GM21447 (cell line): ENCODE measurements around the gene TFAP2A.

Source experiments
- ATAC-seq: cut with Tn5 transposase; IDR thresholded peaks from one replicate; pipeline ENCODE4 v1.9.1; 2021; ENCODE audit not compliant: unreplicated experiment

The TFAP2A gene

DNA sequence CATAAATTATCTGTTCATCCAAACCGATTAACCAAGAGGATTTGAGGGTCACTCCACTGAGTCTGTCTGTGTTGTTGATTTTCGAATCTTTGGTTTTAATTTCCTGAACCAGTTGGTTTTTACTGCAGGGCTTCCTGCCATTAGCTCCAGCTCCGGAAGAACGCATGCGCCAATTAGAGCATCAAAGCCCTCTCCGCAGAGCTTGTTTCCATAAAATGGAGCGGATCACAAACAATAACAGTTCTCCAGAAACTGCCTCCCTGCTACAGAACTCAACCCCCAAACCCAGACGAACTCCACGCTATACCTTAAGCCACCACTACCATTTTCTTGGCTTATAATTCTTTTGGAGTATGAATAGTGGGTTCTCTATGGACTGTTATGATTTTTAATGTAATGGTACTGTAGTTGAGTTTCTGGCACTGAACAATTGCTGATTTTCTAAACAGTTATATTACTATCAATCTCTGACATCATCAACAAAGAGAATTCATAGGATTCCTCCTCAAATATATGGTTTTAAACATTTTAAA lies 13.8 kb downstream of the TFAP2A start:
- ATAC-seq: no peak

DNA sequence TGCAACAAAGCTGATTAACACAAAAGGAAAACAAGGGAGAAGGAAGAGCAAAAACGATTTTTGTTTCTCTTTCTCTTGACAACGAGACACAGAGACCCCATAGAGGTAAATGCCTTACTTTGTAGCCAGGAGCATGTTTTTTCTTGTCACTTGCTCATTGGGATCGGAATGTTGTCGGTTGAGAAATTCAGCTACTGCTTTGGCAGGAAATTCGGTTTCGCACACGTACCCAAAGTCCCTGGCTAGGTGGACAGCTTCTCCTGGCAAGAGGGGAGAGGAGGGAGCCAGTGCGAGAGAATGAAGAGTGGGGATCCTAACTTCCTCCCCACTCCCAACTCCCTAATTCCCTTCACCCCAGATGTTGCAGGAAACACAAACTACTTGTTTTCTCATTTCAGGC lies 14.5 kb downstream of the TFAP2A start:
- no peak for ATAC-seq

- no peak for ATAC-seq
These were observed 15.4 kb downstream of the TFAP2A start for GRCh38 chr6:10399451-10399850.

- ATAC-seq: no peak
These were observed 16.2 kb downstream of the TFAP2A start for GRCh38 chr6:10398446-10399218.

DNA sequence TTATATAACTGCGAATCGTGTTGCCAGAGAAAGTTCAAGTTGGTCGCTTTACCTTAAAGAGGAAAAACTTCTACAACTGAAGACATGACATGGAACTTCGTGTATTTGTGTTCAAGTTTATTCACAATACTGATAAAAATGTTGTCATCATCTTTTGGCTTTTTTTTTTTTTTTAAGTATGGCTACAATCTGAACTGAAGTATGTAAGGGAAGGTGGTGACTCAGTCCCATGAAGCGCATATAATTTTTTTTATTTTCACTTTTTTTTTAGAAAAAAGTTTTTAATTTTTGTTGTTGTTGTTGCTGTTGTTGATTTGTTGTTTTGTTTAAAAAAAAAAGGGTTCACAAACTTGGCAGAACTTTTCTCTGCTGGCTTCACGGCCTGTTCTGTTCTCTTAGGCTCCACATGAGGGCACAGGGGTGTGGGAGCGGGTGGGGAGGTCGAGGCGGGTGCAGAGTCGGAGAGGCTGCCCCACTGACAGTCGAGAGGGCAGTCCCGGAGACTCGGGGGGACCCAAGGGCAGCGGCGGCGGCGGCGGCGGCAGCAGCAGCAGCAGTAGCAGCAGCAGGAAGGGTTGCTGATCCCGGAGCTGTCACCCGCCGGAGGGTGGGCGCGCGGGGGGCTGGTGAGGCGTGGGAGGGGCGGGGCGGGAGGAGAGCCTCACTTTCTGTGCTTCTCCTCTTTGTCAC lies 17.0 kb downstream of the TFAP2A start:
- ATAC-seq: no peak

DNA sequence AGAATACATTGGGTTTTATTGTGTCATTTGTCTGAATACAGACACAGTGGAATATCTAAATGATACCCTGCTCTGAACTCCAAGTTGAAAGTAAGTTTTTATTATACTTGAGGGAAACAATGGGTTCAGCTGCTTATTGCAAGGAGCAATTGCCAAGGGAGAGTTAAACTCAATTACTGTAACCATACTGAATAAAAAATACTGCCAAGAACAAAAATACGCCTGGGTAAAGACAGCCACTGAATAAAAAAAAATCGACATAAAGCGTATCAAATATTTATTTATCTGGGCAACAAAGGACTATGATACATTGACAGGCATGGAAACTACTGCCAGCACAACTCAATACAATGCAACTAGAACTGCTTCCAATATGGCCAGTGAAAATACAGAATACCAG lies 18.1 kb downstream of the TFAP2A start:
- no peak for ATAC-seq

GRCh38 chr6:10395704-10396546 lies 18.9 kb downstream of the TFAP2A start:
- no peak for ATAC-seq

- no peak for ATAC-seq
These were observed 19.6 kb downstream of the TFAP2A start for GRCh38 chr6:10395171-10395703.

DNA sequence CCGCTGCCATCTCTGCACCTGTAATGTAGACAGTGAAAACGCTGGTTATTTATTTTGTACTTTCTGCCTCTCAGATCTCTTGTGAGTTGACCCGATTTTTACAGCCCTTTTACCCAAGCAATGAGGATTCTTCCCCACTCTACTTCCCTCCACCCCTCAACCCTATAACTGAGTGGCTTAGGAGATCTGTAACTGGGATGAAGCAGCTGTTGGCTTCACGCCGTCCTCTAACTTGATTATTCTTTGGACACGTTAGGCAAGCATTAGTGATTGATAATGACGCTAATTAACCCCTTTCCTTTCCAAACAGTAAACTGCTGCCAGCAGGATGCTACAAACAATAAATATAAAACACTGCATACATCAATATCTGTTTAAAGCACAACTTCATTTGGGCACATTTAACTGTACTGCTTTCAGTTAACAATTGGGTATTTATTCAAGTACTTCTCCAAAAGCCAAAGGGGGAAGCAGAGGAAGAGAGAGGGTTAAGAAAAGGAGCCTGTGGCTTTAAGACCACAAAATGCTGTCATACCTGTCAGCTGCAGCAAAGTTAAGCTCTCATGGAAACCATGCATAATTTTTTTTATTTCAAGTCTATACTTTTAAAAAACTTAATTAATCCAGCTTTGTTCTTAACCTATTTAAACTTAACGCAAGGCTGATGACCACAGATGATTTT lies 21.2 kb downstream of the TFAP2A start:
- ATAC-seq: no peak

DNA sequence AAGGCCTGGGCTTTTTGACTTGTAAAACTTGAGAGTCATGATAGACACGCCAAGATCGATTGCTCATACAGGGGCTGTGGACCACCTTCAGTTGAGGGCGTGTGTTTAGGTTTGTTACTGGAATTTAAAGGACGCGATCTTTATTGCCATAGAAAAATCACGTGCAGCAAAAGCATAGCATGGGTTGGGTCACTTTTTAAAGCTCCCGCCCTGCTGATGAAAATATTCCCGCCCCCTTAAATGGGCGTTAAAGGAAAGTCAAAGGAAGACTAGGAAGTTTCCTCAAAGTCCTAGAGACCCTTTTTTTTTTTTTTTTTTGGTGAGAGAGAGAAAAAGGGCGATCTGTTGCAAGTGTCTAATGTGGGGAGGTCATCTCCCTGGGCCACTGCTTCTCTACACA lies 23.1 kb downstream of the TFAP2A start:
- no peak for ATAC-seq

- no peak for ATAC-seq
These were observed 23.6 kb downstream of the TFAP2A start for GRCh38 chr6:10391299-10391630.

GRCh38 chr6:10390495-10391298 lies 24.2 kb downstream of the TFAP2A start:
- no peak for ATAC-seq

DNA sequence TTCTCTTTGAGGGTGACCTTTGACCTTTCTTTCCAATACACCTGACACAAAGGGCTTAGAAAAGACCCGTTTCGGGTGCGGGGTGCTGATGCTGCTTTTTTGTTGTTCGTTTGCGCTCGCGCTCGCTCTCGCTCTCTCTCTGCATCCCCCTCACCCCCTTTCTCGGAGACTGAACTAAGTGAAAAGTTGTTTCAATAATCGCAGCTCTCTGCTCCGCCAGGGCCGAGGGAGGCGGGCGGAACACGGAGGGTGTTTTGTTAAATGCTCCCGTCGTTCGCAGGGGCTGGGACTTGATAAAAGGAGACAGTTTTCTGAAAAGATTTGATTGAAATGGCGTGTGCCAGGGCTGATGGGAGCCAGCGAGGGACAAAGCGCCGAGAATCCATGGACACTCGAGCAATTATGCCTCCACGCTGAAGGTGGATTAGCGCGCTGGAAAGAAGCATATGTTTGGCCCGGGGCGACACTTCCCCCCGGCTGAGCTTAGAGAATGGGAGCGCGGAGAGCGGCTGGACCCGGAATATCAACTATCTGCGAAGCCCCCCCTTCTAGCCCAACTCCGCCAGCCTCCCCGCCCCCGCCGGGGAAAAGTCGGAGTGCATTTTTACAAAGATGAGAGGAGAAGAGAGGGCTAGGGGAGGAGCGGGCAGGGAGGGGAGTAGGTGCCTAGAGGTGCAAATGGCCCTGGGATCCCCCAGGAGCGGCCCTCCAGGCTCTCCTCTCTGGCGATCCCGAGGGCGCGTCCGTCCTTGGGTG lies 25.0 kb downstream of the TFAP2A start:
- ATAC-seq: no peak

DNA sequence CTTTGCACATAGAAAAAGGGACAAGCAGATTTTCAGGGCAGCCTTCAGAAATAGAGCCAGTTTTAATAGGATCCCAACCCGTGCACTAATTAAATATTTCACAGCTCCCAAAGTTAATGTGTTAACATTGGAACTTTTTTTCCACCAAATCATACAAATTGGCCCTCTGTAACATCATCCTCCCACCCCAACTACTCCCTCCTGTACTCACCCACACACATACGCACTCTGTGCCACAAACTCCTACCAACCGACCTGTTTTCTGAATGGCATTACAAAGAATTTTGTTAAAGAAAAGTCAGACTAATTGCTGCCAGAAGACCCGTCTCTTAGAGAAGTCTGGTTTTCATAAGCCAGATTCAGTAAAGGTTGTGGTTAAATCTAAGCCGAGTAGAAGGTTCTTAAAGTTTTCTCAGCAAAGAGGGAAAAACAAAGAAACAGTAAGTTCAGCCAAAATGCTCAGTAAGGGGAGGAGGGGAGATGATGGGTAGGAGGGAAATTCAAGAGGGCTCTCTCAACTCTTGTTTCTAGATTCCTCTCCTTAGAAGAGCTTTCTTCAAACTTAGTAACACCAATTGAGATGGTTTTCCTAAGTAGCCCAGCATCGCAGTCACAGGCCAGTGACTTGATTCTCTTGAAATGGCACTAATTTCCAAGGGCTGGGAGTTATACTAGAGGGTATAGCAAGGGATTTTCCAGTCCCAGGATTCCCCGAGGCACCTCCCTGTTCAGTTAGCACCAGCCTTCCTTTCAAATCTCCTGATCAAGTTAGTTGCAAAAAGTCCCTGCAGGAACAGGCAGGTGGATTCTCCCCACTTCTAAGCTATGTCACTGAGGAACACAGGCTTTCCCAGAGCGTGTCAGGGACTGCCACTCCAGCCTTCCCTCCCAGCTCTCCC lies 27.9 kb downstream of the TFAP2A start:
- no peak for ATAC-seq

- ATAC-seq: no peak
These were observed 28.7 kb downstream of the TFAP2A start for GRCh38 chr6:10386220-10386619.

GRCh38 chr6:10385524-10386132 lies 29.2 kb downstream of the TFAP2A start:
- ATAC-seq: no peak

GRCh38 chr6:10384610-10385523 lies 30.0 kb downstream of the TFAP2A start:
- no peak for ATAC-seq
